Endodermal cell (in vitro differentiated cells): ENCODE measurements around the gene DDN. TPM values are rescaled to one million over a fixed set of nuclear protein-coding genes. Genes with fewer than 3 reads are reported as not detected.

ENCODE experiments used
- DNase-seq: peaks from one replicate; pipeline ENCODE4 v3.0.0-alpha.2; 2017
- H3K27ac ChIP-seq: 2 replicates; pipeline ENCODE4 v1.5.1; 2013; ENCODE audit warnings: mild to moderate bottlenecking, low read depth, low read length, moderate library complexity
- H3K27me3 ChIP-seq: 2 replicates; pipeline ENCODE4 v1.6.1; 2013; ENCODE audit warnings: mild to moderate bottlenecking, low read length, moderate library complexity; ENCODE audit not compliant: insufficient read depth, control insufficient read depth, poor library complexity, severe bottlenecking
- H3K36me3 ChIP-seq: 2 replicates; pipeline ENCODE4 v1.7.0; 2013; ENCODE audit warnings: mild to moderate bottlenecking, low read length, moderate library complexity; ENCODE audit not compliant: control insufficient read depth, insufficient read depth
- H3K4me1 ChIP-seq: one replicate; pipeline ENCODE4 v1.7.0; 2013; ENCODE audit warnings: low read length; ENCODE audit not compliant: control insufficient read depth, insufficient read depth
- H3K4me3 ChIP-seq: 2 replicates; pipeline ENCODE4 v1.5.1; 2013; ENCODE audit warnings: mild to moderate bottlenecking, low read length, moderate library complexity
- H3K9ac ChIP-seq: 2 replicates; pipeline ENCODE4 v1.6.1; 2013; ENCODE audit warnings: mild to moderate bottlenecking, low read length, moderate library complexity; ENCODE audit not compliant: poor library complexity, severe bottlenecking; ENCODE audit errors: extremely low read depth
- H3K9me3 ChIP-seq: 2 replicates; pipeline ENCODE4 v1.6.1; 2013; ENCODE audit warnings: mild to moderate bottlenecking, low read length, moderate library complexity; ENCODE audit not compliant: control insufficient read depth
- H3K27ac Mint-ChIP-seq: 2 replicates; pipeline ENCODE4 v1.8.0; 2020; ENCODE audit warnings: mixed read lengths
- H3K27me3 Mint-ChIP-seq: 2 replicates; pipeline ENCODE4 v1.8.0; 2021; ENCODE audit warnings: mild to moderate bottlenecking, mixed read lengths; ENCODE audit not compliant: insufficient read depth
- H3K36me3 Mint-ChIP-seq: 2 replicates; pipeline ENCODE4 v1.8.0; 2020; ENCODE audit warnings: low read depth, mixed read lengths
- H3K4me1 Mint-ChIP-seq: 2 replicates; pipeline ENCODE4 v1.8.0; 2020; ENCODE audit warnings: mixed read lengths
- H3K4me3 Mint-ChIP-seq: 2 replicates; pipeline ENCODE4 v1.8.0; 2020; ENCODE audit warnings: mild to moderate bottlenecking, moderate library complexity, mixed read lengths
- H3K9me3 Mint-ChIP-seq: 2 replicates; pipeline ENCODE4 v1.8.0; 2020; ENCODE audit warnings: mild to moderate bottlenecking, mixed read lengths
- WGBS, 2 experiments: methylation state at CpG; one replicate each; pipeline versions ENCODE4 v1.1.5 to v1.1.7; 2013; ENCODE audit warnings: missing lambda C conversion rate in 2 of 2, mixed read lengths in 1 of 2; ENCODE audit not compliant: insufficient coverage in 1 of 2, insufficient read length in 1 of 2; 5-methylcytosine and 5-hydroxymethylcytosine counted together
- total RNA-seq, 2 donors: library from RNA; stranded (reverse); fragmentation: NEBNext Ultra II Directional in 1 of 2; extraction: Animal tissue kit (Norgen Biotek cat#: 25700) in 1 of 2; gene quantifications; 2 replicates in 1 of 2; 3 replicates in 1 of 2; pipeline ENCODE4 v1.2.1, GENCODE V29; 2021
- TF ChIP-seq, protein P1 (sequence below): fragments of 200-600 bp; sonication (generic); conservative IDR thresholded peaks from 2 replicates; pipeline ENCODE4 v1.5.0; 2021; ENCODE audit warnings: antibody characterized with exemption, mild to moderate bottlenecking

The DDN gene
- total RNA-seq, 2 donors from 2014 or later: 0.31 to 0.33 TPM

GRCh38 chr12:49030119-49030518, 30.9 kb upstream of the DDN start:
- H3K27ac ChIP-seq: no peak overlapping the region
- H3K4me1 ChIP-seq: no peaks in the 10 kb centered on the region
- peaks cover 86% of the 10 kb centered on the region for H3K36me3 ChIP-seq
- H3K9me3 ChIP-seq: no peaks in the 10 kb centered on the region
- H3K36me3 Mint-ChIP-seq: peaks cover 81% of the 10 kb centered on the region
- DNase-seq: no peak
- 80 to 94% methylated on average over 1 to 7 of the region's 8 CpGs for WGBS, 2 experiments
- no peaks in the 10 kb centered on the region for H3K9me3 Mint-ChIP-seq
- H3K27me3 ChIP-seq: no peaks in the 10 kb centered on the region
- no peak overlapping the region for H3K27ac Mint-ChIP-seq
- no peak overlapping the region for H3K4me3 ChIP-seq
- no peak overlapping the region for H3K9ac ChIP-seq
- H3K27me3 Mint-ChIP-seq: no peaks in the 10 kb centered on the region
- H3K4me1 Mint-ChIP-seq: no peaks in the 10 kb centered on the region
- H3K4me3 Mint-ChIP-seq: no peak overlapping the region
- TF ChIP-seq, protein P1, sequence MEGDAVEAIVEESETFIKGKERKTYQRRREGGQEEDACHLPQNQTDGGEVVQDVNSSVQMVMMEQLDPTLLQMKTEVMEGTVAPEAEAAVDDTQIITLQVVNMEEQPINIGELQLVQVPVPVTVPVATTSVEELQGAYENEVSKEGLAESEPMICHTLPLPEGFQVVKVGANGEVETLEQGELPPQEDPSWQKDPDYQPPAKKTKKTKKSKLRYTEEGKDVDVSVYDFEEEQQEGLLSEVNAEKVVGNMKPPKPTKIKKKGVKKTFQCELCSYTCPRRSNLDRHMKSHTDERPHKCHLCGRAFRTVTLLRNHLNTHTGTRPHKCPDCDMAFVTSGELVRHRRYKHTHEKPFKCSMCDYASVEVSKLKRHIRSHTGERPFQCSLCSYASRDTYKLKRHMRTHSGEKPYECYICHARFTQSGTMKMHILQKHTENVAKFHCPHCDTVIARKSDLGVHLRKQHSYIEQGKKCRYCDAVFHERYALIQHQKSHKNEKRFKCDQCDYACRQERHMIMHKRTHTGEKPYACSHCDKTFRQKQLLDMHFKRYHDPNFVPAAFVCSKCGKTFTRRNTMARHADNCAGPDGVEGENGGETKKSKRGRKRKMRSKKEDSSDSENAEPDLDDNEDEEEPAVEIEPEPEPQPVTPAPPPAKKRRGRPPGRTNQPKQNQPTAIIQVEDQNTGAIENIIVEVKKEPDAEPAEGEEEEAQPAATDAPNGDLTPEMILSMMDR: no peak

DNA sequence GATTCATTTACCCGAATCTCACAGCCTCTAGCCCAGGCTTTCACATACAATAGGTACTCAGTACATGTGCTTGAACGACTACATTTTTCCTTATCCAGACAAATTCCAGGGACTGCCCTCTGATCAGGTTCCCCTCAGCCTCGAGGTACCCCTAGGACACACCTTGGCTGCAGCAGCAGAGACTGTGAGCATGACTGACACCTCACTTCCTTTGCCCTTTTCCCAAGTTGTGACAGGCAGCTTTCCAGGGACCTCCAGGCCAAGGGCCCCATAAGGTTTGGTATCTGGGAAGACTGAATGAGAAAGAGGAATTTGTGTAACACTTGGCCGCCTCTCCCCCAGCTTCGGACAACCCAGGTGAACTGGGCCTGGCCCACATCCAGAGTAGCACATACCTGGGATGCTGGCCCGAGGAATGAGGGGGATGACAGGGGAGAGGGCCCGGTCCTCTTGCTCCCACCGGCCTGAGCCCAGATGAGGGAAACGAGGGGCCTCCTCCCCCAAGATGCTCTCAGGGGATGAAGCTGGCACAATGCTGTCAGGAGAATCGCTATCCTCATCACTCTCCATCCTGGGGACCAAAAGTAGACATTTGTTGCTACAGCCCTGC, 29.6 kb upstream of the DDN start:
- Mint-ChIP-seq H3K27ac (no peak overlapping the region), H3K9me3 (no peaks in the 10 kb centered on the region), H3K4me3 (no peak overlapping the region), H3K27me3 (no peaks in the 10 kb centered on the region), H3K4me1 (no peaks in the 10 kb centered on the region), H3K36me3 (peaks cover 75% of the 10 kb centered on the region)
- no peak for DNase-seq
- Histone ChIP-seq H3K9me3 (no peaks in the 10 kb centered on the region), H3K9ac (no peak overlapping the region), H3K27me3 (no peaks in the 10 kb centered on the region), H3K4me3 (no peak overlapping the region), H3K4me1 (no peaks in the 10 kb centered on the region), H3K27ac (no peak overlapping the region), H3K36me3 (peaks cover 85% of the 10 kb centered on the region)
- TF ChIP-seq, protein P1: no peak
- WGBS, 2 experiments: 94 to 96% methylated on average over 8 to 10 of the region's 10 CpGs

GRCh38 chr12:49027846-49028555, 28.8 kb upstream of the DDN start:
- H3K4me3 Mint-ChIP-seq: no peak overlapping the region
- no peak overlapping the region for H3K9ac ChIP-seq
- H3K4me1 Mint-ChIP-seq: no peaks in the 10 kb centered on the region
- no peaks in the 10 kb centered on the region for H3K27me3 ChIP-seq
- H3K9me3 Mint-ChIP-seq: no peaks in the 10 kb centered on the region
- no peak overlapping the region for H3K4me3 ChIP-seq
- H3K27me3 Mint-ChIP-seq: no peaks in the 10 kb centered on the region
- H3K4me1 ChIP-seq: no peaks in the 10 kb centered on the region
- no peak overlapping the region for H3K27ac Mint-ChIP-seq
- no peak for DNase-seq
- H3K36me3 Mint-ChIP-seq: peaks cover 78% of the 10 kb centered on the region
- TF ChIP-seq, protein P1: no peak
- no peaks in the 10 kb centered on the region for H3K9me3 ChIP-seq
- no peak overlapping the region for H3K27ac ChIP-seq
- WGBS, 2 experiments: 94 to 98% methylated on average over 5 to 9 of the region's 9 CpGs
- H3K36me3 ChIP-seq: peaks cover 91% of the 10 kb centered on the region
